Measurements from ENCODE around the gene RXRA.
A peak's percentile ranks its signal among the peaks of the same experiment; 100 is the strongest.

RXRA gene

DNA sequence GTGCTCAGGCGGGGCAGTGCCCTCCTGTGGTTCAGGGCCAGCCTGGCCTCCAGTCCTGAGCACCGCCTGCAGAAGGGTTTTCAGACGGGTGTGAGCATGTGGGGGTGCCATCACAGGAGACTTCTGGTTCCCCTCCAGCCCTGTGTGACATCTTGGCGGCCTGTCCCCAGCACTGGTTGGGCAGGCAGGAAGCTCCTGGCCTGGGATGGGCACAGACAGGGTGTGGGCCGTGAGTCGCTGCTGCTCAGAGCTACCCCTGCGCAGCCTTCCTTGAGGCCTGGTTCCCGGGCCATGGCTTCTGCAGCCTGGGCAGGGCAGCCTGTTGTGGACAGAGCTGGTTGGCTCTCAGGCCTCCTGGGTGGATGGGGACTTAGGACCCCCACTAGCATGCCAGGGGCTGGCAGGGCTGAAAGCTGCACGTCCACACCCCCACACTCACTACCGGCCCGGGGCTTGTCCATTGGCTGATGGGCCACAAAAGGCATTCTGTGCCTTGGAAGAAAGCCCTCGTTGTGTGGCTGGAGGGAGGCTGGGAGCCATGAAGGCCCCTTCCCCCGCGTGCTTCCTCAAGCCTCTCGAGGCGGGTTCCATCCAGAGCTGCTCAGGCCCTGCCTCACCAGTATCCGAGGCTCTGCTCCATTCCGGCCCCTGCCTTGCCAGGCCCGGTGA, 58.7 kb downstream of the RXRA start:
- no peak for DNase-seq (ENCODE audit: low read depth)

GRCh38 chr9:134385915-134386314, 59.7 kb downstream of the RXRA start:
- no peak for DNase-seq (ENCODE audit: low read depth)

GRCh38 chr9:134386951-134387831, 60.9 kb downstream of the RXRA start:
- no peak for DNase-seq (ENCODE audit: low read depth)

- DNase-seq (ENCODE audit: low read depth) = no peak
Measured at GRCh38 chr9:134388289-134388808, 62.1 kb downstream of the RXRA start.

GRCh38 chr9:134388976-134389375, 62.7 kb downstream of the RXRA start:
- DNase-seq (ENCODE audit: low read depth) = no peak

- DNase-seq (ENCODE audit: low read depth) = no peak
Measured at GRCh38 chr9:134389642-134390041, 63.4 kb downstream of the RXRA start.

DNA sequence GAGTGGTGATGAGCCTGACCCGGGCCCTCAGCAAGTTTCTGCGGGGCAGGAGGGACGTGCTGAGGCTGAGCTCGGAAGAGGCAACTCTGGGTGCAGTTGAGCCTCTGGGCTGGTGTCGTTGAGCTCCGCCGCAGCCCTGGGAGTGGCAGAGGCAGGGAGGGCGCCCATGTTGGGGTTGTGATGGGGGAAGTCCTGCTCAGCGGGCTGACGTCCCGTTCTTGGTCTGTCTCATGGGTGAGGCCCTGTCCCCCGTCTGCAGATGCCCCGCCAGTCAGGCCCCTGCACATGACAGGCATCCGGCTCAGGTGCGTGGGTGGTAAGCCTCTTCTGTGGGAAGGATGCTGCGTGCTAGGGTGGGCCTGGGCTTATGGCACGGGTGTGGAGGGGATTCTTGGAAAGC, 64.3 kb downstream of the RXRA start:
- peak; percentile 64 for DNase-seq (ENCODE audit: low read depth)

DNA sequence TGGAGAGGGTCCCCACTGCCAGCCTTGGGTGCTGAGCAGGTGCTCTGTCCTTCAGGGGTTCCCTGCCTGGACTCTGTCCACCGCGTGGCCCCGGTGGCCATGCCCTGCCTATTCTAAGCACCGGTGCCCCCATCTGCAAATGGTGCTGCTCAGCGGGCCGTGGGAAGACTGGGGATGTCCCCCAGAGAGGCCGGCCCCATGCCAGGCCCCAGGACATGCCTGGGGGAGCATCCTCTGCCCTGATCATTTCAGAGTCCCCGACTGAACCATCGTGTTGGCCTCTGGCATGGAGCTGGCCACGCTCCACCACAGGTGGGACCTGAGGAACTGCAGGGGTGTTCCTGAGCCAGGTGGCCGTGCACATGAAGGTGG, 64.7 kb downstream of the RXRA start:
- DNase-seq (ENCODE audit: low read depth) = no peak

- peak; percentile 66 for DNase-seq (ENCODE audit: low read depth)
Measured at GRCh38 chr9:134391319-134392231, 65.3 kb downstream of the RXRA start.

GRCh38 chr9:134392900-134393299, 66.6 kb downstream of the RXRA start:
- no peak for DNase-seq (ENCODE audit: low read depth)

GRCh38 chr9:134393582-134394280, 67.5 kb downstream of the RXRA start:
- DNase-seq (ENCODE audit: low read depth) = no peak

- DNase-seq (ENCODE audit: low read depth) = no peak
Measured at GRCh38 chr9:134395002-134395517, 68.8 kb downstream of the RXRA start.

GRCh38 chr9:134395737-134396257, 69.5 kb downstream of the RXRA start:
- DNase-seq (ENCODE audit: low read depth) = no peak

- peak; percentile 37 for DNase-seq (ENCODE audit: low read depth)
Measured at GRCh38 chr9:134396258-134396742, 70.0 kb downstream of the RXRA start.

GRCh38 chr9:134396825-134397224, 70.6 kb downstream of the RXRA start:
- peak; percentile 50 for DNase-seq (ENCODE audit: low read depth)

DNA sequence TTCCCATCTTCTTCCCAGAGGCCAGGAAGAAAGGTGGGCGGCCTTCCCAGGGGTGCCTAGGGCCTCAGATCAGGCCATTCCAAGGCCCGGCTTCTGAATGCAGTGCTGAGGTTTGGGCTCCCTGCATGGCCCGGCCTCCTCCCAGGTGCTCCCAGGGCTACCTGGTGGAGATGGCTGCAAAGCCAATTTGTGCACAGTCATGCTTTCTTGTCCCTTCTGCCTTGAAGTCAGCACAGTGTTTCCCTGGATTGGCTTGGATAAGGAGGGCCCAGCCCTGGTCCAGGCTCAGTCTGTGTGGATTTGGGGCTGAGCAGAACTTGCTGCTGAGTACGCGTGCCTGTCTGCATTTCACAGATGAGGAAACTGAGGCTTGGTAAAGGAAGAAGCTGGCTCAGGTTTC, 72.5 kb downstream of the RXRA start:
- no peak for DNase-seq (ENCODE audit: low read depth)

DNA sequence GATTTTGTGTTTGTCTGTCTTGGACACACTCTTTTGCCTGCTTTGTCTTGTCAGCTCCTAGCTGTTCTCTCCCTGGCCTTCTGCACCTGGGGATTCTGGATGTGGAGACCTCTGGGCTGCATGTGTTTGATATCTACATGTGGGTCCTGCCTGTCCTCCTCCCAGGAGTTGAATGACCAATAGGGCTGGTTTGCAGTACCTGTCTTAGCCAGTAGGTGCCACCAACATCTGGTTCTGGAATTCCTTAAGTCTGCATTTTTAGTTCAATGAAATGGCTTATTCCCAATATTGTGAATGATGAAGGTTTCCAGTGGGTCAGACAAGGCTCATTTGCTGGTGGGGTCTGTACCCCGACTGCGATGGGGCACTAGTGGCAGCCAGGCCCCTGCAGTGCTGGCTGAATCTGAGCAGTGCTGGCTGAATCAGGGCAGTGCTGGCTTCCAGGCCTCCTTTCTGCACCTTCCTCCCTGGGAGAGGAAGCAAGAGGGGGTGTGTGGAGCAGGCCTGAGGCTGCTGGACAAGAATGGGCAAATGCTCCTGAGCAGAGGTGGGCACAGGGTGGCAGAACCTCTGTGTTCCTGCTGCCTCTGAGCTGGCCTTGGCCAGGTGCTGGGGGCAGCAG, 73.3 kb downstream of the RXRA start:
- DNase-seq (ENCODE audit: low read depth) = no peak

DNA sequence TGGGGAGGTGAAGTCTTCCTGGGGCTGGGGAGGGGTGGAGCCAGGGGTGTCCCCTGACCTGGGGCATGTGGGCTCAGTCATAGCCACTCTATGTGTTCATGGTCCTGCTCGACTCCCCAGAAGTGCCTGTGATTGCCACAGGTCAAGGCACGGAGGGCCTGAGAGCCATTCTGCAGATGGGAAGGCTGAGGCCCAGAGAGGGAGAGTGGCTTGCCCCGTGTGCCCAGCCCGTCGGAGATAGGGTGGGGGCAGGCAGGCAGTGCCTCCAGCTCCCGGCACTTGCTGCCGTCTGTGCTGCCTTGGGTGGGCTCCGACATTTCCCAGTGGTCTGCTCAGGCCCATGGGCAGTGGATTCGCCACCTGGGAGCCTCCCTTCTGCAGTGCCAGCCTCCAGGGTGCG, 74.0 kb downstream of the RXRA start:
- DNase-seq (ENCODE audit: low read depth) = no peak

- DNase-seq (ENCODE audit: low read depth) = no peak
Measured at GRCh38 chr9:134401391-134401790, 75.1 kb downstream of the RXRA start.

- DNase-seq (ENCODE audit: low read depth) = no peak
Measured at GRCh38 chr9:134402182-134402581, 75.9 kb downstream of the RXRA start.

GRCh38 chr9:134403292-134403681, 77.0 kb downstream of the RXRA start:
- DNase-seq (ENCODE audit: low read depth) = no peak
